GM23248 (cell line): Measurements from ENCODE around the gene CCDC197. TPM values are rescaled to one million over a fixed set of nuclear protein-coding genes. Genes with fewer than 3 reads are reported as not detected.

Experiments
- DNase-seq: peaks from one replicate; pipeline ENCODE4 v3.0.0-alpha.2; 2015
- H2AFZ ChIP-seq: fragments of 200-600 bp; sonication (generic); 2 replicates; pipeline ENCODE4 v1.6.1; 2016; ENCODE audit warnings: antibody characterized with exemption
- H3F3A ChIP-seq: fragments of 200-600 bp; sonication (generic); 2 replicates; pipeline ENCODE4 v1.6.1; 2016; ENCODE audit warnings: mild to moderate bottlenecking, antibody characterized with exemption, mixed run types; ENCODE audit not compliant: insufficient read depth
- H3K27ac ChIP-seq: fragments of 200-600 bp; sonication (generic); 2 replicates; pipeline ENCODE4 v1.5.1; 2016; ENCODE audit warnings: mild to moderate bottlenecking
- H3K27me3 ChIP-seq: fragments of 200-600 bp; sonication (generic); replicated peaks from 2 replicates; pipeline ENCODE4 v1.6.1; 2016; ENCODE audit warnings: mild to moderate bottlenecking; ENCODE audit not compliant: insufficient read depth
- H3K36me3 ChIP-seq: fragments of 200-600 bp; sonication (generic); 2 replicates; pipeline ENCODE4 v1.6.1; 2016; ENCODE audit warnings: low read depth, mild to moderate bottlenecking
- H3K4me1 ChIP-seq: fragments of 200-600 bp; sonication (generic); 2 replicates; pipeline ENCODE4 v1.6.1; 2016; ENCODE audit warnings: mild to moderate bottlenecking; ENCODE audit not compliant: insufficient read depth
- H3K4me2 ChIP-seq: fragments of 200-600 bp; sonication (generic); one replicate; pipeline ENCODE4 v1.6.1; 2016; ENCODE audit warnings: mild to moderate bottlenecking; ENCODE audit not compliant: unreplicated experiment
- H3K4me3 ChIP-seq: fragments of 200-600 bp; sonication (generic); 2 replicates; pipeline ENCODE4 v1.5.1; 2016; ENCODE audit warnings: mild to moderate bottlenecking
- H3K79me2 ChIP-seq: fragments of 200-600 bp; sonication (generic); 2 replicates; pipeline ENCODE4 v1.6.1; 2016; ENCODE audit warnings: mild to moderate bottlenecking; ENCODE audit not compliant: insufficient read depth
- H3K9ac ChIP-seq: fragments of 200-600 bp; sonication (generic); 2 replicates; pipeline ENCODE4 v1.6.1; 2016; ENCODE audit warnings: mild to moderate bottlenecking
- H3K9me2 ChIP-seq: fragments of 200-600 bp; sonication (generic); 2 replicates; pipeline ENCODE4 v1.6.1; 2016; ENCODE audit warnings: mixed run types, mild to moderate bottlenecking, moderate library complexity; ENCODE audit not compliant: insufficient read depth
- H3K9me3 ChIP-seq: fragments of 200-600 bp; sonication (generic); one replicate; pipeline ENCODE4 v1.6.1; 2017; ENCODE audit warnings: low read depth
- H4K20me1 ChIP-seq: fragments of 200-600 bp; sonication (generic); 2 replicates; pipeline ENCODE4 v1.6.0; 2016; ENCODE audit not compliant: insufficient read depth
- EZH2 ChIP-seq: fragments of 200-600 bp; sonication (generic); IDR thresholded peaks from 2 replicates; pipeline ENCODE4 v1.6.1; 2018; ENCODE audit warnings: antibody characterized with exemption, mild to moderate bottlenecking; ENCODE audit not compliant: insufficient read depth, poor library complexity, severe bottlenecking
- EZH2phosphoT487 ChIP-seq: fragments of 200-600 bp; sonication (generic); IDR thresholded peaks from 2 replicates; pipeline ENCODE4 v1.6.1; 2018; ENCODE audit warnings: antibody characterized with exemption, moderate library complexity, mild to moderate bottlenecking, low read depth; ENCODE audit not compliant: insufficient read depth
- WGBS, 2 experiments: methylation state at CpG; one replicate each; pipeline ENCODE4 v1.1.6; 2015 to 2017; ENCODE audit warnings: low lambda C conversion rate in 2 of 2, low coverage in 1 of 2; ENCODE audit errors: missing lambda C conversion rate in 2 of 2; 5-methylcytosine and 5-hydroxymethylcytosine counted together
- in situ Hi-C: fragments of 300-500 bp; cut with MboI; formaldehyde crosslinking; loops from 2 replicates; pipeline ENCODE4 v1.15.0; 2020
- polyA plus RNA-seq: library from polyadenylated mRNA; unstranded; fragments of >200 nt; fragmentation: Nextera tagmentation; extraction: Ambion mirVana; gene quantifications from 2 replicates; pipeline ENCODE4 v1.2.1, GENCODE V29; 2016
- total RNA-seq: library from RNA; depleted of rRNA; stranded (reverse); fragments of >200 nt; shearing (Covaris generic); gene quantifications from 2 replicates; pipeline ENCODE4 v1.2.3, GENCODE V29; 2014

CCDC197 gene
- total and polyA plus RNA-seq, 2 experiments from 2014 or later = not detected

GRCh38 chr14:93957751-93958566 is 39.1 kb upstream of the CCDC197 start:
- Histone ChIP-seq H3K9me2 (no peaks in the 10 kb centered on the region), H3K27ac (no peak overlapping the region), H3F3A (peaks cover 13% of the 10 kb centered on the region), H4K20me1 (no peaks in the 10 kb centered on the region), H2AFZ (no peak overlapping the region), H3K9me3 (no peaks in the 10 kb centered on the region), H3K4me1 (peaks cover 13% of the 10 kb centered on the region; the same call in 1 of the 2 replicates), H3K36me3 (no peaks in the 10 kb centered on the region), H3K4me3 (no peak overlapping the region), H3K9ac (no peak overlapping the region), H3K4me2 (no peak overlapping the region), H3K27me3 (0 out of 2 replicates have a peak, but pooled peaks cover 6% of the 10 kb centered on the region), H3K79me2 (no peaks in the 10 kb centered on the region)
- in situ Hi-C loops = no loop called here
- no peak for TF ChIP-seq EZH2
- no peak for TF ChIP-seq EZH2phosphoT487
- DNase-seq = no peak
- 96 to 97% methylated on average over 16 of the region's 16 CpGs for WGBS, 2 experiments

GRCh38 chr14:93958567-93959238 is 38.4 kb upstream of the CCDC197 start:
- in situ Hi-C loops = no loop called here
- no peak overlapping the region for H3K4me2 ChIP-seq
- H3F3A ChIP-seq = peaks cover 13% of the 10 kb centered on the region
- no peaks in the 10 kb centered on the region for H3K9me2 ChIP-seq
- no peak overlapping the region for H3K9ac ChIP-seq
- H3K27me3 ChIP-seq = 0 out of 2 replicates have a peak, but pooled peaks cover 6% of the 10 kb centered on the region
- H3K27ac ChIP-seq = peak overlapping the region; percentile 34
- H3K4me3 ChIP-seq = no peak overlapping the region
- H3K79me2 ChIP-seq = no peaks in the 10 kb centered on the region
- no peaks in the 10 kb centered on the region for H3K9me3 ChIP-seq
- no peaks in the 10 kb centered on the region for H4K20me1 ChIP-seq
- no peak for DNase-seq
- H3K4me1 ChIP-seq = peaks cover 13% of the 10 kb centered on the region; the same call in 1 of the 2 replicates
- TF ChIP-seq EZH2 (no peak), EZH2phosphoT487 (no peak)
- WGBS, 2 experiments = 79 to 80% methylated on average over 7 of the region's 7 CpGs
- no peak overlapping the region for H2AFZ ChIP-seq
- H3K36me3 ChIP-seq = no peaks in the 10 kb centered on the region

- WGBS, 2 experiments = 49 to 51% methylated on average over 22 to 23 of the region's 23 CpGs
- Histone ChIP-seq H2AFZ (no peak overlapping the region), H3K27ac (peak overlapping the region; percentile 34)
Measured at GRCh38 chr14:93959239-93960107, 37.6 kb upstream of the CCDC197 start.

GRCh38 chr14:93960108-93960475 is 37.0 kb upstream of the CCDC197 start:
- peaks cover 18% of the 10 kb centered on the region for H3F3A ChIP-seq
- no peaks in the 10 kb centered on the region for H3K9me3 ChIP-seq
- H3K27me3 ChIP-seq = no peaks in the 10 kb centered on the region
- no peak overlapping the region for H3K4me2 ChIP-seq
- H4K20me1 ChIP-seq = no peaks in the 10 kb centered on the region
- peak; percentile 30 for DNase-seq
- H3K4me3 ChIP-seq = no peak overlapping the region
- TF ChIP-seq EZH2phosphoT487 = no peak
- no peak for TF ChIP-seq EZH2
- no peak overlapping the region for H3K9ac ChIP-seq
- in situ Hi-C loops = no loop called here
- H3K36me3 ChIP-seq = no peaks in the 10 kb centered on the region
- H3K9me2 ChIP-seq = no peaks in the 10 kb centered on the region
- H3K79me2 ChIP-seq = no peaks in the 10 kb centered on the region
- H2AFZ ChIP-seq = no peak overlapping the region
- 0 out of 2 replicates have a peak overlapping the region, but pooled peaks have one; percentile 34 for H3K27ac ChIP-seq
- H3K4me1 ChIP-seq = peaks cover 13% of the 10 kb centered on the region; the same call in 1 of the 2 replicates

More at GRCh38 chr14:93959239-93960107, 37.6 kb upstream of the CCDC197 start:
- in situ Hi-C loops = no loop called here
- no peak for TF ChIP-seq EZH2phosphoT487
- no peak for TF ChIP-seq EZH2
- Histone ChIP-seq H3K4me1 (peaks cover 13% of the 10 kb centered on the region; the same call in 1 of the 2 replicates), H3K79me2 (no peaks in the 10 kb centered on the region), H3K36me3 (no peaks in the 10 kb centered on the region), H3K9me3 (no peaks in the 10 kb centered on the region), H3K9me2 (no peaks in the 10 kb centered on the region), H3K4me3 (no peak overlapping the region), H3K4me2 (no peak overlapping the region), H3K27me3 (0 out of 2 replicates have a peak, but pooled peaks cover 6% of the 10 kb centered on the region), H3F3A (peaks cover 13% of the 10 kb centered on the region), H3K9ac (no peak overlapping the region), H4K20me1 (no peaks in the 10 kb centered on the region)
- DNase-seq = peak; percentile 95
